NCI-H1694 (cell line): ENCODE results near the gene FAM53B.

ENCODE experiments used
- DNase-seq: peaks from one replicate; lab custom pipeline; 2025; lab: John Stamatoyannopoulos, UW

The FAM53B gene

GRCh38 chr10:124609698-124610097 is 134.5 kb downstream of the FAM53B start:
- DNase-seq, result no peak

GRCh38 chr10:124608093-124608721 is 136.0 kb downstream of the FAM53B start:
- no peak for DNase-seq

GRCh38 chr10:124607693-124608092 is 136.5 kb downstream of the FAM53B start:
- no peak for DNase-seq

GRCh38 chr10:124606822-124607221 is 137.4 kb downstream of the FAM53B start:
- DNase-seq, result no peak

- no peak for DNase-seq
These were observed 138.0 kb downstream of the FAM53B start for GRCh38 chr10:124605856-124606812.

- DNase-seq, result no peak
These were observed 138.7 kb downstream of the FAM53B start for GRCh38 chr10:124605481-124605855.

GRCh38 chr10:124605001-124605370 is 139.2 kb downstream of the FAM53B start:
- no peak for DNase-seq

- no peak for DNase-seq
These were observed 139.8 kb downstream of the FAM53B start for GRCh38 chr10:124604214-124605000.

GRCh38 chr10:124603376-124604213 is 140.6 kb downstream of the FAM53B start:
- no peak for DNase-seq

- no peak for DNase-seq
These were observed 141.4 kb downstream of the FAM53B start for GRCh38 chr10:124602646-124603365.

- DNase-seq, result no peak
These were observed 142.0 kb downstream of the FAM53B start for GRCh38 chr10:124602121-124602561.

GRCh38 chr10:124601431-124602120 is 142.6 kb downstream of the FAM53B start:
- DNase-seq, result no peak

GRCh38 chr10:124601016-124601415 is 143.2 kb downstream of the FAM53B start:
- no peak for DNase-seq

- DNase-seq, result no peak
These were observed 143.9 kb downstream of the FAM53B start for GRCh38 chr10:124600051-124600880.

GRCh38 chr10:124599588-124600050 is 144.6 kb downstream of the FAM53B start:
- DNase-seq, result no peak

GRCh38 chr10:124598773-124599587 is 145.2 kb downstream of the FAM53B start:
- no peak for DNase-seq

- DNase-seq, result no peak
These were observed 146.0 kb downstream of the FAM53B start for GRCh38 chr10:124598196-124598595.

GRCh38 chr10:124597846-124598165 is 146.4 kb downstream of the FAM53B start:
- DNase-seq, result no peak
